ENCODE data around the gene ATP5F1D.

ATP5F1D gene

GRCh38 chr19:1283917-1284292, 42.4 kb downstream of the ATP5F1D start:
- DNase-seq, result no peak

- DNase-seq, result no peak
These were observed 42.9 kb downstream of the ATP5F1D start for GRCh38 chr19:1284293-1284978.

GRCh38 chr19:1284979-1285736, 43.6 kb downstream of the ATP5F1D start:
- DNase-seq, result no peak

GRCh38 chr19:1285737-1286360, 44.3 kb downstream of the ATP5F1D start, which contains the start of gene EFNA2:
TSS of gene EFNA2 (plus strand) at chr19:1285873. CDS start at chr19:1286169, 296 bp downstream.
- no peak for DNase-seq

- DNase-seq, result no peak
These were observed 45.2 kb downstream of the ATP5F1D start for GRCh38 chr19:1286487-1287353.

GRCh38 chr19:1287354-1288225, 46.0 kb downstream of the ATP5F1D start:
- DNase-seq, result no peak

GRCh38 chr19:1288226-1288612, 46.7 kb downstream of the ATP5F1D start:
- DNase-seq, result no peak

GRCh38 chr19:1288833-1289685, 47.5 kb downstream of the ATP5F1D start:
- no peak for DNase-seq

- no peak for DNase-seq
These were observed 48.1 kb downstream of the ATP5F1D start for GRCh38 chr19:1289686-1290025.

- no peak for DNase-seq
These were observed 48.7 kb downstream of the ATP5F1D start for GRCh38 chr19:1290196-1290702.

GRCh38 chr19:1290703-1291651, 49.4 kb downstream of the ATP5F1D start:
- no peak for DNase-seq

- no peak for DNase-seq
These were observed 50.3 kb downstream of the ATP5F1D start for GRCh38 chr19:1291761-1292418.

- DNase-seq, result no peak
These were observed 51.0 kb downstream of the ATP5F1D start for GRCh38 chr19:1292419-1293151.

- DNase-seq, result no peak
These were observed 52.4 kb downstream of the ATP5F1D start for GRCh38 chr19:1293782-1294604.
